ENCODE results near the gene DKK3.

The DKK3 gene

DNA sequence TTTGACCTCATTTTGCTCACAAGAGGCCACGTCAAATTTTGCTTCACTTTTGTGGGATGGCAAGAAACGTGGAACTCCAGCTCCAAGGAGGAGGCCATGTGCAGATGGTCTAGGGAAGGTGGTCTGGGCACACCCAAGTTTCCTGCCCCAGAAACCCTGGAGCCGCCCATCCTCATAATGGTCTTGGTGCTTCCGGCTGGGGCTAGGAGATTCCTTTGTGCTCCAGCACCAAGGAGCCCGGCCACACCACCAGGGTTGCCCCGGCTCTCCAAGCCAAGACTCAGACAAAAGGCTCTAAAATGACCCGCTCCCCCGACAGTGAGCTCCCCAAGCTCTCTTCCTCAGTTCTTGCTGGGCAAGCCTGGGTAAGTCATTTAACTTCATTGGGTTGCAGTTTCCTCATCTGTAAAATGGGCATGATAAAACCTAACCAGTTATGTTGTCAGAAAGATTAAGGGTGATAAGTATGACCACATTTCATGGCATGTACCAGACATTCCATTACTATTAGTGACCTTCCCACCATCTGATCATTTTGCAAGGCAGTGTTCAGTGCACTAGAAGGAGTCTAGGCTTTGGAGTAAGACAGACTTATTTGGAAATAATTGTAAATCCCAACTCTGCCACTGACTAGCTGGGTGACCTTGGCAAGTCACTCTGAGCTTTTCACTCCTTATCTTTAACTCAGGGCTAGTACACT, 23.3 kb downstream of the DKK3 start:
- H3K4ac ChIP-seq (ENCODE audit: low read length), result no peak overlapping the region
- no peak overlapping the region for H2AK5ac ChIP-seq (ENCODE audit: low read depth, low read length)
- H3K23ac ChIP-seq (ENCODE audit: low read depth, low read length, poor library complexity), result no peak overlapping the region
- H4K8ac ChIP-seq (ENCODE audit: low read depth, low read length), result no peak overlapping the region
- H3K4me1 ChIP-seq (ENCODE audit: control insufficient read depth in 2 of 2, insufficient read depth in 1 of 2, low read depth in 1 of 2, low read length in 2 of 2), result peaks cover 0 to under 1% of the 10 kb centered on the region in 2 donors
- H3K36me3 ChIP-seq (replicated peaks in 1 of 2; ENCODE audit: control insufficient read depth in 2 of 2, insufficient read depth in 2 of 2, low read length in 2 of 2), result peaks cover 0 to 2% of the 10 kb centered on the region in 2 donors
- no peaks in the 10 kb centered on the region for H3K27me3 ChIP-seq (ENCODE audit: control insufficient read depth in 3 of 3, insufficient read depth in 3 of 3, low read depth in 1 of 3, low read length in 3 of 3)
- H2AFZ ChIP-seq (ENCODE audit: low read length), result no peak overlapping the region
- H2BK120ac ChIP-seq (ENCODE audit: low read depth, low read length), result no peak overlapping the region
- H3K9ac ChIP-seq (ENCODE audit: low read depth, low read length, poor library complexity), result no peak overlapping the region
- H3K14ac ChIP-seq (ENCODE audit: low read length), result no peak overlapping the region
- no peaks in the 10 kb centered on the region for H3K79me1 ChIP-seq (ENCODE audit: low read depth, low read length)
- no peak overlapping the region for H2BK15ac ChIP-seq (ENCODE audit: low read length)
- no peak overlapping the region for H2BK5ac ChIP-seq (ENCODE audit: low read length)
- H2BK12ac ChIP-seq (ENCODE audit: low read length), result no peak overlapping the region
- H4K91ac ChIP-seq (ENCODE audit: low read depth, low read length, poor library complexity), result no peak overlapping the region
- H3K18ac ChIP-seq (ENCODE audit: low read length), result peak overlapping the region; percentile 22
- DNase-seq (ENCODE audit: low spot score), result no peak
- WGBS, 2 donors (ENCODE audit: extremely low coverage in 2 of 2, insufficient read length in 2 of 2, insufficient replicate concordance in 1 of 2), result no CpG with 5 or more reads among the region's 8 CpGs
- H3K4me3 ChIP-seq (ENCODE audit: low read length in 2 of 2), result no peak overlapping the region
- H3K27ac ChIP-seq (replicated peaks; ENCODE audit: low read length), result no peak overlapping the region
- H3K4me2 ChIP-seq (ENCODE audit: insufficient read depth, low read length, poor library complexity, severe bottlenecking), result no peak overlapping the region
- peaks cover 0 to 5% of the 10 kb centered on the region in 2 donors for H3K9me3 ChIP-seq (replicated peaks in 1 of 2; ENCODE audit: control insufficient read depth in 2 of 2, insufficient read depth in 1 of 2, low read depth in 1 of 2, low read length in 2 of 2)

DNA sequence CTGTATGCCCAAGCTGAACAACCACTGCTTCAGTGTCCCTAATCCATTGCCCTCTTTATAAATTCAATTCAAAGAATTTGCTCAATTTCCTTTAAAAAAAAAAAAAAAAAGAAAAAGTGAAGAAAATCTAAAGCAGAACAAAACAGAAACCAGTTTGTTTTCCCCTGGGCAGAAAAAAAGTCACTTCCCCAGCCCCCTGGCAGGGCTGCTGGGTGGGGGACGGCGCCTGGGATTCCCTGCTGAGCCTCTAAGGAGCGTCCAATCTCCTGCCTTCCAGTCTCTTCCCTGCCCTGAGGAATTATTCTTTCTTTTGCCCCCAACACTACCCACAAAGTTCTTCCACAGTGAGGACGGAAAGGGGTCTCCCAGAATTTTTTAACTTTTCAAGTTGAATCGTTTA, 23.9 kb downstream of the DKK3 start:
- Histone ChIP-seq H3K4ac (ENCODE audit: low read length) (no peak overlapping the region), H2AK5ac (ENCODE audit: low read depth, low read length) (no peak overlapping the region), H3K9ac (ENCODE audit: low read depth, low read length, poor library complexity) (no peak overlapping the region), H3K27ac (replicated peaks; ENCODE audit: low read length) (no peak overlapping the region), H3K27me3 (ENCODE audit: control insufficient read depth in 3 of 3, insufficient read depth in 3 of 3, low read depth in 1 of 3, low read length in 3 of 3) (no peaks in the 10 kb centered on the region), H2BK120ac (ENCODE audit: low read depth, low read length) (no peak overlapping the region), H3K18ac (ENCODE audit: low read length) (no peak overlapping the region), H2BK5ac (ENCODE audit: low read length) (no peak overlapping the region), H4K91ac (ENCODE audit: low read depth, low read length, poor library complexity) (no peak overlapping the region), H3K4me3 (ENCODE audit: low read length in 2 of 2) (no peak overlapping the region), H2BK12ac (ENCODE audit: low read length) (no peak overlapping the region), H3K79me1 (ENCODE audit: low read depth, low read length) (no peaks in the 10 kb centered on the region), H3K14ac (ENCODE audit: low read length) (no peak overlapping the region), H4K8ac (ENCODE audit: low read depth, low read length) (no peak overlapping the region), H3K36me3 (replicated peaks in 1 of 2; ENCODE audit: control insufficient read depth in 2 of 2, insufficient read depth in 2 of 2, low read length in 2 of 2) (peaks cover 0 to 2% of the 10 kb centered on the region in 2 donors), H2AFZ (ENCODE audit: low read length) (no peak overlapping the region), H3K4me2 (ENCODE audit: insufficient read depth, low read length, poor library complexity, severe bottlenecking) (no peak overlapping the region), H3K23ac (ENCODE audit: low read depth, low read length, poor library complexity) (no peak overlapping the region), H3K4me1 (ENCODE audit: control insufficient read depth in 2 of 2, insufficient read depth in 1 of 2, low read depth in 1 of 2, low read length in 2 of 2) (peaks cover 6 to 7% of the 10 kb centered on the region in 2 donors), H2BK15ac (ENCODE audit: low read length) (no peak overlapping the region), H3K9me3 (replicated peaks in 1 of 2; ENCODE audit: control insufficient read depth in 2 of 2, insufficient read depth in 1 of 2, low read depth in 1 of 2, low read length in 2 of 2) (peaks cover 0 to 5% of the 10 kb centered on the region in 2 donors)
- DNase-seq (ENCODE audit: low spot score), result no peak
- WGBS, 2 donors (ENCODE audit: extremely low coverage in 2 of 2, insufficient read length in 2 of 2, insufficient replicate concordance in 1 of 2), result no CpG with 5 or more reads among the region's 5 CpGs

DNA sequence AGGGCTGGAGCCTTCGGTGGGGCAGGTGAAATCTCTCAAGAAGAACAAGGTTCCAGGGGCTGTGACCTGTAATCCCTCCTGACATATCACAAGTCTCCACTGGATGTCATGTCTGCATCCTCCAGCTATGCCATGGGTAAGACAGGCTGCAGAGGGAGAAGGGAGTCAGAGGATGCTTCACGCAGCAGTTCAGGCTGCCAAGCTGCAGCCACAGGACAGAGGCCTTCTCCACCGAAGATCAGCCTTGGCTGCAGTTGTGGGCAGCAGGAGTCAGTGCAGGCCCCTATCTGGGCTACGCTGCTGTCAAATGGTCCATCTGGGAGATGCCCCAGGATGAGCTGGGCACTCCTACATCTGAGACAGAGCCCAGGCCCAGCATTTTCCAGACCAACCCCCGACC, 25.0 kb downstream of the DKK3 start:
- no peak overlapping the region for H2AK5ac ChIP-seq (ENCODE audit: low read depth, low read length)
- no peak overlapping the region for H3K23ac ChIP-seq (ENCODE audit: low read depth, low read length, poor library complexity)
- H2BK120ac ChIP-seq (ENCODE audit: low read depth, low read length), result no peak overlapping the region
- H3K36me3 ChIP-seq (replicated peaks in 1 of 2; ENCODE audit: control insufficient read depth in 2 of 2, insufficient read depth in 2 of 2, low read length in 2 of 2), result peaks cover 0 to 2% of the 10 kb centered on the region in 2 donors
- no peak overlapping the region for H2BK5ac ChIP-seq (ENCODE audit: low read length)
- peaks cover 0 to 5% of the 10 kb centered on the region in 2 donors for H3K9me3 ChIP-seq (replicated peaks in 1 of 2; ENCODE audit: control insufficient read depth in 2 of 2, insufficient read depth in 1 of 2, low read depth in 1 of 2, low read length in 2 of 2)
- no peaks in the 10 kb centered on the region for H3K27me3 ChIP-seq (ENCODE audit: control insufficient read depth in 3 of 3, insufficient read depth in 3 of 3, low read depth in 1 of 3, low read length in 3 of 3)
- no peaks in the 10 kb centered on the region for H3K79me1 ChIP-seq (ENCODE audit: low read depth, low read length)
- no peak overlapping the region for H2BK15ac ChIP-seq (ENCODE audit: low read length)
- H2BK12ac ChIP-seq (ENCODE audit: low read length), result no peak overlapping the region
- H3K4me3 ChIP-seq (ENCODE audit: low read length in 2 of 2), result no peak overlapping the region
- no peak overlapping the region for H3K27ac ChIP-seq (replicated peaks; ENCODE audit: low read length)
- peak overlapping the region; percentile 51 for H3K9ac ChIP-seq (ENCODE audit: low read depth, low read length, poor library complexity)
- H4K91ac ChIP-seq (ENCODE audit: low read depth, low read length, poor library complexity), result no peak overlapping the region
- peaks cover 12 to 14% of the 10 kb centered on the region in 2 donors for H3K4me1 ChIP-seq (ENCODE audit: control insufficient read depth in 2 of 2, insufficient read depth in 1 of 2, low read depth in 1 of 2, low read length in 2 of 2)
- no peak overlapping the region for H4K8ac ChIP-seq (ENCODE audit: low read depth, low read length)
- no CpG with 5 or more reads among the region's 5 CpGs for WGBS, 2 donors (ENCODE audit: extremely low coverage in 2 of 2, insufficient read length in 2 of 2, insufficient replicate concordance in 1 of 2)
- no peak overlapping the region for H2AFZ ChIP-seq (ENCODE audit: low read length)
- DNase-seq (ENCODE audit: low spot score), result no peak
- H3K18ac ChIP-seq (ENCODE audit: low read length), result no peak overlapping the region
- H3K4ac ChIP-seq (ENCODE audit: low read length), result no peak overlapping the region
- no peak overlapping the region for H3K4me2 ChIP-seq (ENCODE audit: insufficient read depth, low read length, poor library complexity, severe bottlenecking)
- H3K14ac ChIP-seq (ENCODE audit: low read length), result no peak overlapping the region

DNA sequence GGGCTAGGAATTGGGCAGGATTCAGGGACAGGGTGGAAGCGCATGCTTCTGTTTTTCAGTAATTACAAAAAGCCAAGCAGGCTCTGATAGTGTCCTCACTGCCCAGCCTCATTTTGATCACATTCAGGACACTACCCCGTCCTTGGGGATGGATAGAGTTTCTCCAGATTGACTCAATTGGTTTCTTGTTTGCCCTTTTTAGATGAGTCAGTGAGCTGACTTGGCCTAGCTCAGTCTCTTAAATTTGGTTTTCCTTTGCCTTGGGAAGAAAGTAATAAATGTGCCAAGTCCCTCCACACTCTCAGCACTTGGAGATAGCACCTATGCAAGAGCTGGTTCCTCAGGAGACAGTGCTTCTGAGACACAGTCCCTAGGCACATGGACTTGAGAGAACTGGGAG, 25.5 kb downstream of the DKK3 start:
- Histone ChIP-seq H3K4ac (ENCODE audit: low read length) (no peak overlapping the region), H3K4me2 (ENCODE audit: insufficient read depth, low read length, poor library complexity, severe bottlenecking) (no peak overlapping the region), H3K9me3 (replicated peaks in 1 of 2; ENCODE audit: control insufficient read depth in 2 of 2, insufficient read depth in 1 of 2, low read depth in 1 of 2, low read length in 2 of 2) (peaks cover 0 to 5% of the 10 kb centered on the region in 2 donors), H2BK5ac (ENCODE audit: low read length) (no peak overlapping the region), H3K79me1 (ENCODE audit: low read depth, low read length) (no peaks in the 10 kb centered on the region), H3K36me3 (replicated peaks in 1 of 2; ENCODE audit: control insufficient read depth in 2 of 2, insufficient read depth in 2 of 2, low read length in 2 of 2) (peaks cover 0 to 4% of the 10 kb centered on the region in 2 donors), H3K14ac (ENCODE audit: low read length) (no peak overlapping the region), H4K91ac (ENCODE audit: low read depth, low read length, poor library complexity) (no peak overlapping the region), H2BK12ac (ENCODE audit: low read length) (no peak overlapping the region), H2AFZ (ENCODE audit: low read length) (no peak overlapping the region), H2BK120ac (ENCODE audit: low read depth, low read length) (no peak overlapping the region), H3K4me1 (ENCODE audit: control insufficient read depth in 2 of 2, insufficient read depth in 1 of 2, low read depth in 1 of 2, low read length in 2 of 2) (peaks cover 12 to 14% of the 10 kb centered on the region in 2 donors), H3K23ac (ENCODE audit: low read depth, low read length, poor library complexity) (no peak overlapping the region), H4K8ac (ENCODE audit: low read depth, low read length) (no peak overlapping the region), H3K18ac (ENCODE audit: low read length) (no peak overlapping the region), H2BK15ac (ENCODE audit: low read length) (no peak overlapping the region), H3K27me3 (ENCODE audit: control insufficient read depth in 3 of 3, insufficient read depth in 3 of 3, low read depth in 1 of 3, low read length in 3 of 3) (no peaks in the 10 kb centered on the region), H2AK5ac (ENCODE audit: low read depth, low read length) (no peak overlapping the region), H3K4me3 (ENCODE audit: low read length in 2 of 2) (no peak overlapping the region), H3K9ac (ENCODE audit: low read depth, low read length, poor library complexity) (no peak overlapping the region), H3K27ac (replicated peaks; ENCODE audit: low read length) (no peak overlapping the region)
- no peak for DNase-seq (ENCODE audit: low spot score)
- no CpG with 5 or more reads among the region's 2 CpGs for WGBS, 2 donors (ENCODE audit: extremely low coverage in 2 of 2, insufficient read length in 2 of 2, insufficient replicate concordance in 1 of 2)
